ENCODE measurements around the gene AKAP10.

DNA sequence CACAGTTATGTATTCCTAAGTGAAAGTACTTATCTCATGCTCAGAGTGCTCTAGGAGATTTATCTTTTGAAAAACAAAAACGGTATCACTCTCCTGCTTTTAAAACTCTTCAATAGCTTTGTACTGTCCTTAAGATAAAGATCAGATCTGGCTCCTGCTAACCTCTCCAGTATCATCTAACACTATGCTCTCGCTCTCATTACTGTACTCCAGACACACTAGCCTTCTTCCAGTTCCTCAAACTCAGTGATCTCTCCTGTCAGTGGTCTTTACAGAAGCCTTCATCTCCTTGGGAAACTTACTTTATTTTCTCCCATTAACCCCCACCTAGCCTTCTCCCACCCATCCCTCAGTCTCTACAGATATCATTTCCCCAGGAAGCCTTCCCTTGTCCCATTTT is 120.0 kb downstream of the AKAP10 start:
- TF ChIP-seq, protein P1, sequence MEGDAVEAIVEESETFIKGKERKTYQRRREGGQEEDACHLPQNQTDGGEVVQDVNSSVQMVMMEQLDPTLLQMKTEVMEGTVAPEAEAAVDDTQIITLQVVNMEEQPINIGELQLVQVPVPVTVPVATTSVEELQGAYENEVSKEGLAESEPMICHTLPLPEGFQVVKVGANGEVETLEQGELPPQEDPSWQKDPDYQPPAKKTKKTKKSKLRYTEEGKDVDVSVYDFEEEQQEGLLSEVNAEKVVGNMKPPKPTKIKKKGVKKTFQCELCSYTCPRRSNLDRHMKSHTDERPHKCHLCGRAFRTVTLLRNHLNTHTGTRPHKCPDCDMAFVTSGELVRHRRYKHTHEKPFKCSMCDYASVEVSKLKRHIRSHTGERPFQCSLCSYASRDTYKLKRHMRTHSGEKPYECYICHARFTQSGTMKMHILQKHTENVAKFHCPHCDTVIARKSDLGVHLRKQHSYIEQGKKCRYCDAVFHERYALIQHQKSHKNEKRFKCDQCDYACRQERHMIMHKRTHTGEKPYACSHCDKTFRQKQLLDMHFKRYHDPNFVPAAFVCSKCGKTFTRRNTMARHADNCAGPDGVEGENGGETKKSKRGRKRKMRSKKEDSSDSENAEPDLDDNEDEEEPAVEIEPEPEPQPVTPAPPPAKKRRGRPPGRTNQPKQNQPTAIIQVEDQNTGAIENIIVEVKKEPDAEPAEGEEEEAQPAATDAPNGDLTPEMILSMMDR (IDR thresholded peaks at IDR 0.05; ENCODE audit: extremely low read depth in 1 of 2, insufficient read depth in 1 of 2, low read depth in 1 of 2, low read length in 2 of 2): no peak
- TF ChIP-seq MYC (IDR thresholded peaks at IDR 0.05; ENCODE audit: low read depth, low read length) (no peak), POLR2A (IDR thresholded peaks at IDR 0.05; ENCODE audit: low read depth, low read length) (no peak), POLR2AphosphoS5 (IDR thresholded peaks at IDR 0.05; ENCODE audit: insufficient read depth, low read depth, low read length) (no peak), JUN (IDR thresholded peaks at IDR 0.05; ENCODE audit: borderline replicate concordance, insufficient read depth, insufficient read length, low read depth) (no peak), FOS (IDR thresholded peaks at IDR 0.05; ENCODE audit: borderline replicate concordance, insufficient read depth, low read length) (no peak), EZH2 (IDR thresholded peaks at IDR 0.05; ENCODE audit: borderline replicate concordance, low read depth, low read length, severe bottlenecking) (no peak), GATA2 (IDR thresholded peaks at IDR 0.05; ENCODE audit: insufficient read depth, insufficient read length, low read depth, low read length) (no peak)
- TF ChIP-seq, protein P2, sequence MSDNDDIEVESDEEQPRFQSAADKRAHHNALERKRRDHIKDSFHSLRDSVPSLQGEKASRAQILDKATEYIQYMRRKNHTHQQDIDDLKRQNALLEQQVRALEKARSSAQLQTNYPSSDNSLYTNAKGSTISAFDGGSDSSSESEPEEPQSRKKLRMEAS (IDR thresholded peaks at IDR 0.05; ENCODE audit: insufficient read depth, insufficient read length): no peak
